CD4-positive, alpha-beta T cell treated with Interleukin-15 for 4 hours (primary cell): ENCODE data around the gene HLX.
A peak's percentile ranks its signal among the peaks of the same experiment; 100 is the strongest.

Source experiments
- DNase-seq: peaks from one replicate; pipeline ENCODE4 v3.0.0-alpha.2; 2020; ENCODE audit warnings: low spot score

Gene HLX, protein sequence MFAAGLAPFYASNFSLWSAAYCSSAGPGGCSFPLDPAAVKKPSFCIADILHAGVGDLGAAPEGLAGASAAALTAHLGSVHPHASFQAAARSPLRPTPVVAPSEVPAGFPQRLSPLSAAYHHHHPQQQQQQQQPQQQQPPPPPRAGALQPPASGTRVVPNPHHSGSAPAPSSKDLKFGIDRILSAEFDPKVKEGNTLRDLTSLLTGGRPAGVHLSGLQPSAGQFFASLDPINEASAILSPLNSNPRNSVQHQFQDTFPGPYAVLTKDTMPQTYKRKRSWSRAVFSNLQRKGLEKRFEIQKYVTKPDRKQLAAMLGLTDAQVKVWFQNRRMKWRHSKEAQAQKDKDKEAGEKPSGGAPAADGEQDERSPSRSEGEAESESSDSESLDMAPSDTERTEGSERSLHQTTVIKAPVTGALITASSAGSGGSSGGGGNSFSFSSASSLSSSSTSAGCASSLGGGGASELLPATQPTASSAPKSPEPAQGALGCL

DNA sequence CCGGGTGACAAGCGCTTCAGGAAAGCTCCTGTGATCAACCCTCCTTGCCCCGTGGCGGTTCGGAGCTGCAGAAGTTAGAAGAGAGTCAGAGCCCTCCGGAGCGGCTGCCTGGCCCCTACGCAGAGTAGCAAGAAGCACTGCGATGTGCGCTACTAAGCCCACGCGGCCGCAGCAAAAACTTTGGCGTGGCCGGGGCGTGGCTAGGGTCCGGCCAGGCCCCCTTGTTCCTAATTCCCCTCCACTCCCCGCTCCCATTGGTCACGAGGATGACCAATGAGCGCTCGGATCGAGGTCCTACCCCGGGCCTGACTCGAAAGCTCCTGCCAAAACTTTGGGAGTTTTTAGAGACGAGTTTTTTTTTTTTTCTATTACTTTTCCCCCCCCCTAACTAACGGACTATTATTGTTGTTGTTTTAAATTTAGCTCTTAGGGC, at the start of gene HLX:
TSS of gene HLX (plus strand) at position 368 of the 433 bp plus-strand sequence. CDS start 415 bp downstream, outside the sequence.
- DNase-seq = peak; percentile 2

DNA sequence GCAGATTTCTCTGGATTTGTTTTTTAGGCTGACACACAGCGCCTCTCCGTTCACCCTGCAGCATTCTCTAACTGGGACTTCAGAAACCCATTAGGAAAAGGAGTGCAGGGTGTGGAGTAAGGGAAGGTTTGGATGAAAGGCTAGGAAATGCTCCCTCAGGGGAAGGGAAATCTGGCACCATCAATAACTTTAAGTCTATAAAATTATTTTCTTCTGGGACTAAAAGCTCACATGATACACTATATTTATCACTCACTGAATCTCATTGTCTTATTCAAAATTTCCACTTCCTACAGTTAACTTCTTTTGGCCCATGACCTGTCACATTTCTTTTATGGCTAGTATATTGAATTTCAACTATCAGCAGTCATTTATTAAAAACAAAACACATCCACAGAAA, 45.8 kb upstream of the HLX start:
- DNase-seq = no peak

DNA sequence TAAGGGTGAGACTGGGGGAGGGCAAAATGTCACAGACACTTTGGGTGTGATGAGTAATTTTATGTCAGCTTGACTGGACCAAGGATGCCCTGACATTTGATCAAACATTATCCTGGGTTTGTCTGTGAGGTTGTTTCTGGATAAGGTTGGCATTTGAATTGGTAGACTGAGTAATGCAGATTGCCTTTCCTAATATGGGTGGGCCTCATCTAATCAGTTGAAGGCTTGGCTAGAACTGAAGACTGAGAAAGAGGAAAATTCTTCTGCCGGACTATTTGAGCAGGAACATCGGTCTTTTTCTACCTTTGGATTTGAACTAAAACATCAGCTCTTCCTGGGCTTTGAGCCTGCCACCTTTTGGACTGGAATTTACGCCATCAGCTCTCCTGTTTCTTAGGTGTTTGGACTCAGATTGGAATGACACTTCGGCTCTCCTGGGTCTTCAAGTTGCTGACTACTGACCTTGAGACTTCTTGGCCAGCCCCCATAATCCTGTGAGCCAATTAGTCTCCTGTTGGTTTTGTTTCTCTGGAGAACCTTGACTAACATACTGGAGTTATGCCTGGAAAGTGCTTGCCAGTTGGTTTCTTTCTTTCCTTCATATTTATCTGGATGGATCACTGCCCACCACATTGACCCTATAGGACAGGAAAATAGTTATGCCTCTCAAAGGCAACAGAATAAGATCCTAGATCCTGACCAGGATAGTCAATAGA, 44.9 kb upstream of the HLX start:
- no peak for DNase-seq

DNA sequence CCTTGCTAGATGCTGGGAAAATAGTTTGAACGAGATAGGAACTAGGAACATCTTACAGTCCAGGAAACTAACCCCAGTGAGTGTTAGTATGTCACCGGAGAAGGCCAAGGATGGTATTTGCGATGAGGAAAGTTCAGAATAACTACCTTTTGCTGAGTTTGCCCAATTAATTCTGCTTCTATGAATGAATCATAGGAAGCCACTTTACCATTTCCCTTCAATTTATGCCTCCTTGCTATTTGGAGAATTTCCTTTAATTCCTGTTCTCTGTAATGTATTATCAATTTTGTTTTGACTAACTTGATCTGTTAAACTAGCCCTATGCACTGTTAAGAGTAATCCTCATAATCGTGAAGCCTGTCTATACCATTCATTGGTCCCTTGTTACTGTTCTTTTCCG, 40.7 kb upstream of the HLX start:
- DNase-seq = no peak

DNA sequence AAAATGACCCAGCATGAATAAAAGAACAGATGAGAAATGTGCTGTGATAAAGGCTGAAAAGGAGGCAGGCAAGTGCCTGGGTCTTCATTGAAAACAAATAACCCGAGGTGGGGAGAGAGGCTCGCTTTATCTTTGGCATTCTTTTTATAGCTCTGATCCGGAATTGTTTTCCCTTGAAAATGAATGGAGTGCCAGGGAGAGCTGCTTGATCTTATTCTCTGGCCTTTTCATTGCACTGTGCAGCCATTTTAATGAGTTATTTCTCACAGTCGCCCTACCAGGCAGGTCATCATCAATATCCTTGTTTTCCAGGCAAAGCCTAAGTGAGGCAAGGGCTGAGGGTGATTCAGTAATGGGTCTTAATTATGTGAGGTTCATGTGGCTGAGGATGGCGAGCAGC, 39.8 kb upstream of the HLX start:
- DNase-seq = no peak

DNA sequence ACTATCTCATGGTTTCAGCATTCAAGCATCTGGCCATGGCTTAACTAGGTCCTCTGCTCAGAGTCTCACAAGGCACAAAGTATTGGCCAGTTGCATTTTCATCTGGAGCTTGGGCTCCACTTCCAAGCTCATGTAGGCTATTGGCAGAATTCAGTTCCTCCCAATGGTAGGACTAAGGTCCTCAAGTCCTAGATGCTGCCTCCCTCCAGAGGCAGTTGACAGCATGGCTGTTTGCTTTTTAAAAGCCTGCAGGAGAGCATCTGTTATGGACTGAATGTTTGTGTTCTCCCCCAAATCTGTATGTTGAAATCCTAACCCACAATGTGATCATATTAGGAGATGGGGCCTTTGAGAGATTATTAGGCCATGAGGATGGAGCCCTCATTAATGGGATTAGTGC, 38.0 kb upstream of the HLX start:
- no peak for DNase-seq

DNA sequence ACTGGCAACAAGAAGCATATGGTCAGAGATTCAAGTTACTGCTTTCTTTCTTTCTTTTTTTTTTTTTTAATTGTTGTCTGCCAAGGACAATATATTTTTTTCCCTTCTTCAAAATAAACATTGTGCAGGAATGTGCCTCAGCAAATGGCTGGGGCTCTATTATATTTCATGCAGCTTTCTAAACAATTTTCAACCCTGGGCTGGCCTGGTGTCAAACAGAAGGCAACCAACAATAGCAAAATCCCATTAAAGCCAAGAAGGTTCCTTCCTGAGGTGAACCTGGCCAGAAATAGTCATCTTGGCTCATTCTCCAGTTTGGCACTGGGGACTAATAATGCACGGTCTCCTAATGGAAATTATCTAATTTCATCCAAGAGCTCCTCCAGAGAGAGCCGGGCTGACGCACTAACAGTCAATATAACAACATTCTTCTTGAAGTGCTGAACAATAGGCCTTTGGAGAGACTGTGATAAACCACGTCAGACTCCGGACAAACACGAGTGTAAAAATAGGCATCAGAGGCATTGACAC, 35.7 kb upstream of the HLX start:
- no peak for DNase-seq

DNA sequence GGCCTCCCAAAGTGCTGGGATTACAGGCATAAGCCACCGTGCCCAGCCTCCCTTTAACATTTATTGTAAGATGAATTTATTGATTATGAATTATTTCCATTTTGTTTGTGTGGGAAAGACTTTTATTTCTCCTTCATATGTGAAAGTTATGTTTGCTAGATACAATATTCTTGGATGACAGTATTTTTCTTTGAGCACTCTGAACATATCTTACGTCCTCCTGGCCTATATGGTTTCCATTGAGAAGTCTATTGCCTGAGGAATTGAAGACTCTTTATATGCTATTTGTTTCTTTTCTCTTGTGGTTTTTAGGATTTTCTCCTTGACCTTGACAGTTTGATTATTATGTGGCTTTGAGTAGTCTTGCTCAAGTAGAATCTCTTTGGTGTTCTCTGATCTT, 26.8 kb upstream of the HLX start:
- no peak for DNase-seq

DNA sequence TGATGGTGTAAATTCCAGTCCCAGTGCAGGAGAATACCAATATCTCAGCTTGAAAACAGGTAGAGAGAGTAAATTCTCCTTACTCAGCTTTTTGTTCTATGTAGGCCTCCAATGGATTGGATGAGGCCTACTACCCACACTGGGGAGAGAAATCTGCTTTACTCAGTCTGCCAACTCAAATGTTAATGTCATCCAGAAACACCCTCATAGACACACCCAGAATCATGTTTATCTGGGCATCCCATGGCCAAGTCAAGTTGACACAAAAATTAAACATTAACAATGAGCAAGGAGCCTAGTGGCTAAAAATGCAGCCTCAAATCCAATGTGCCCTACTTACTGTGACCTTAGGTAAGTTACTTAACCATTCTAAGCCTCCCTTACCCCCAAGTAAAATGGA, 6.9 kb upstream of the HLX start:
- no peak for DNase-seq

DNA sequence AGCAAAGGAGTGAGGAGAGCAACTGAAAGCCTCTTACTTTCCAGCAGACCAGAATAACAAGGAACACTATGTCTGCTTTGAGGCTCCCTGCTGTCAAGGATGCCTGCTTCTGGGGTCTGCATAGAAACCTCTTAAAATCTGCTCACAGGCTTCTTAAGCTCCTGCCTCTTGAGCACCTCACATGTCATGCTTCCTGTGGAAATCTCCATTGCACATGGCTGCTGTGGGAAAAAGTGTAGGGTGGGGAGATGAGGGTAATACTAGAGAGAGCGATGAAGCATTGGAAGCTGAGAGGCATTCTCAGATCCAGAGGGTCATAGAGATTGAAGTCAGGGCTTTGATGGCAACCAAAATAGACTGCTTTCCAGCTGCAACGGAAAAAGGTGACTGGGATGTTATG, 6.2 kb upstream of the HLX start:
- no peak for DNase-seq

DNA sequence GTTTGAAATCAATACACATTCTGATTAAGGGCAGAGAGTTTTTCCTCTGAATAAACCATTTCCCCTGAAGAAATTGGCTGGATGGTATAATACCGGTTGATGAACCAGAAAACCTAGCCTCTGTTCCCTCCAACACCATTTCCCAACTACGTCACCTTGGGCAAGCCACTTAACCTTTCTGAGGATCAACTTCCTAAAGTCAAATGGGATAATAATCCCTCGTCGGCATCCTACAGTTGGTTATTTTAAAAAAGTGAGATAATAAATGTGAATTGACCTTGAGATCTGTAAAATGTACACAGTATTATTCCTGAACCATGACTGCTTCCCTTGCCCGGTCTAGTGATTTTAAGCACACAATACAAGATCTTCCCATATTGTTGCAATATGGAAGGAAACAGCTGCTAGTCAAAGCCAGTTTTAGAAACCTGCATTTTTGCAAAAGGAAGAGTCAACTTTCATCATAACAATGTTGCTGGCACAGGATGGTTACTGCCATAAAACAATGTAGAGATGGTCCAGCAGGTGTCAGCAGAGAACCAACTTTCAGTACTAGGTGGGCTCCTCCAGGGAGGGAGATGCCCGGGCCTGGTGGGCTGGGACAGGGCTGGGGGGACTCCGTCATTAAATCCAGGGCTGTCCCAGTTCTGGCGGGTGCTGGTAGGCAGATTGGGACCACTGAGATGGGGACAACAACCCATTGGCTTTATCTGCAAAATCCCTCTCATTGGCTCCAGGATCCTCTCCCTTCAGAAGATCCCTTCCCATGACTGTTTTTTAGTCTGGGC, 5.2 kb upstream of the HLX start:
- DNase-seq = no peak

DNA sequence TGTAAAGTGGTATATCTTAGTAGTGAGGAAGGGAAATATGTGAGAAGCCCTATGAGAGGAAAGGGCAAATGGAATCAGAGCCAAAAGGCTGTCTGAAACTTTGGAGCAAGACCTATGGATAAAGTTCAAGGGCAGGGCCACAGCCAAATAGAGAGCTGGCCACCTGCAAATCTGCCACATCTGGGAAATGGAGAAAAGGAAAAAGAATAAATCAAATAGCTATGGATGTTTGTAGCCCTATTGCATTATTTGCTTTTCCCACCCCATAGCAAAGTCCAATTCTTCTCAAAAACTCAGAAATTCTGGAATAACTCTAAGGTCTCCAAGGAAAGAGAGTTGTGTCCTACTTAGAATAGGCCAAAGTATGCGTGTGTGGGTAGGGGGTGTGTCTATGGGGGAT, 4.0 kb upstream of the HLX start:
- no peak for DNase-seq

DNA sequence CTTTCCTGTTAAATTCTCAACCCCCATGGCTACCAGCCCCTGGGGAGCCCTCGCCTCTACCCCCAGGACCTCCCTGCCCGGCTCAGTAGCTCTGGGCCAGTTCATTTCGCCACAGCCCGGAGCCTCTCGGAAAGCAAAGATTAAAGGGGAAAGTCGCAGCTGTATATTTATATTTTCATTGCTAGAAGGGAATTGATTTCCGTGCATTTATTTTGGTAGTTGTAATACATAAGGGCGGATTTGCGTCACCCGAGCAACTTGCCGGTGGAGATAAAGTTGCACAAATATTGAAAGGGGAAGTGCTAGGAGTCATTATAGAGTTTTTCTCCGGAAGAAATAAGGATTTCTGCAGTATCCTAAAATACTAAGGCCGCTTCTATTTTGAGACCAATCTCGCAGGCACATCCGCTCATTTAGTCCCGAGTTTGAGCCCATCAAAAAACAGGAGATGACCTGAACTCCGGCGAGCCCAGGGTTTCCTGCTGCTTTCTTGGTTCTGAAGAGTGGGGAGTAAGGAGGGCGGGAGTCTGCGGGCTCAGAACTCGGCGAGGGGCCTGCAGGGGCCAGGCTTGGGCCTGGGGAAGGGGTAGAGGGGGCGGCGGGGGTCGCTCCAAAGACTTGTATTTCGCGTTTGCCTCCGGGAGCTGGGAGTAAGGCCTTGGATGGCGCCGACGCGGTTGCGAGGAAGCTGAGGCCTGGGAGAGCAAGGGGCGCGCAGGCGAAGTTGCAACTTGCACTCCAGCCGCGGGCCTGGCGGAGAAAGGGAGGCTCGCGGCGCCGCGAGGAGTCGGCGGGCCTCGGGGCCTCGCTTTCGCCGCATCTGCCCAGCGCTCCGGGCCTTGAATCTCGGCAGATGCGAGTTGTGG, 2.5 kb upstream of the HLX start:
- DNase-seq = no peak

DNA sequence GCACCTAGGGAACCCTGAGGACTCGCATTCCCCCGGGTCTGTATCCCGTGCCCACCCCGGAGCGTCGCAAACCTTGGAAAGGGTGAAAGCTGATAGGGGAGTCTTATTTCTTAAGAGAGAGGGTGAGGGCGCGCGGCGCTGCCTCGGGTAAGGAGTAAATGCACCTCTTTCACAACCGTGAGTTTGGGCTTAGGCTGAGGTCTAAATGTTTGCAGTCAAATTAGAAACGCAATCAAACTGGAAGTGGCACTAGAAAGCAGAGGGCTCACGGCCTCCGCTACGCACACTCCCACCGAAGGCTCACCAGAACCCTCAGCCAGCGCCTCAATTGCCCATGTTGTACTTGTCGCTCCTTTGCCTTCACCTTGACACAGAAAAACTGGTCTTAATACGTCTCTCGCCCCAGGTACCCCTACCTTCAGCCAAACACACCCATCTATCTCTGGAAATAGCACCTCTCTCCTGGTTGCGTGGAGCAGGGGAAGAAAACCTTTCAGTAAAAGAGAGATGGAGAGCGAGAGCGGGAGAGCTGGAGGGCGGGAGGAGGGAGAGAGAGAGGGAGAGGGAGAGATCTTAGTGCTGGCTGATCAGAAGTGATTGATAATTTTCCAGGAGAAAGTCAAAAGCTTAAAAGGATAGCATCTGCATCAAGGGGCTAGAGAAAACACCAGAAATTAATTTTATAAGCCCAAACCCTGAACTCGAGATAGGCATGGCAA, 1.7 kb upstream of the HLX start:
- no peak for DNase-seq

DNA sequence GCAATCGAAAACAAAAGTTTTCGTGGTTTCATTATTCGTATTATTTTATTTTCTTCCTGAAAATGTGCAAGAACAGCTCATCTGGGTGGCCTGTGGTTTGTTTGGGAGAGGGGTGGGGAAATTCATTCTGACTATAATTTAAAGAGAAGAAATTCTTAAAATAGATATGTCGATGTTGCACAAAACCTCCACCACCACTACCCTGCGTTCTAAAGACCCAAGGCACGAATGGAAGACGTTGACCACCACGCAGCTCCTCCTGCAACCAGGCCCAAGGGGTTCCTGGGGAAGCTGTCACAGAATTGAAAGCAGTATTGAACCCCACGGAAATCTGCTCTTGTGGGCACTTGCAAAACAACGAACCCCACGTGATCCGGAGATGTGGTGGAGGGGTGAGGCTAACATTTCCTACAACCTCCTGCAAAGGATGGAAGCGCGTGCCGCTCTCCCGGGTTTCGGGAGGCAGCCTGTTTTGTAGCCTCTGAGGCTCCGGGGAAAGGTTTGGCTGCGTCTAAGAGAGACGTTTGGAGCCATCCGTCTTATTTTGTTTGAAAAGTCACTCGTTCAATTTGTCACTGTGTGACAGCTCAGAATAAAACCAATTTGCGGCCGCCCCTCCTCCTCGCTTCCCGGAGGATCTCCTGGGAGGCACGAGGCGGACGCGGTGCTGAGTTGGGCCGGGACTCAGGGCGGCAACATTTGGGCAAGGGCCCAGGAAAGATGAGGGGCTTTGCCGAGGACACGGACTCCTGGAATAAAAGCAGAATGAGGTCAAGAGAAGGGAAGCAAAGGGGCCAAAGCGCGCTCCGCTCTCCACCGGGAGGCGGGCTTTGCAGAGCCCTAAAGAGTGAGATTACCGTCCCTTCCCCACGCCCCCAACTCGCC, 810 bp upstream of the HLX start:
- no peak for DNase-seq

DNA sequence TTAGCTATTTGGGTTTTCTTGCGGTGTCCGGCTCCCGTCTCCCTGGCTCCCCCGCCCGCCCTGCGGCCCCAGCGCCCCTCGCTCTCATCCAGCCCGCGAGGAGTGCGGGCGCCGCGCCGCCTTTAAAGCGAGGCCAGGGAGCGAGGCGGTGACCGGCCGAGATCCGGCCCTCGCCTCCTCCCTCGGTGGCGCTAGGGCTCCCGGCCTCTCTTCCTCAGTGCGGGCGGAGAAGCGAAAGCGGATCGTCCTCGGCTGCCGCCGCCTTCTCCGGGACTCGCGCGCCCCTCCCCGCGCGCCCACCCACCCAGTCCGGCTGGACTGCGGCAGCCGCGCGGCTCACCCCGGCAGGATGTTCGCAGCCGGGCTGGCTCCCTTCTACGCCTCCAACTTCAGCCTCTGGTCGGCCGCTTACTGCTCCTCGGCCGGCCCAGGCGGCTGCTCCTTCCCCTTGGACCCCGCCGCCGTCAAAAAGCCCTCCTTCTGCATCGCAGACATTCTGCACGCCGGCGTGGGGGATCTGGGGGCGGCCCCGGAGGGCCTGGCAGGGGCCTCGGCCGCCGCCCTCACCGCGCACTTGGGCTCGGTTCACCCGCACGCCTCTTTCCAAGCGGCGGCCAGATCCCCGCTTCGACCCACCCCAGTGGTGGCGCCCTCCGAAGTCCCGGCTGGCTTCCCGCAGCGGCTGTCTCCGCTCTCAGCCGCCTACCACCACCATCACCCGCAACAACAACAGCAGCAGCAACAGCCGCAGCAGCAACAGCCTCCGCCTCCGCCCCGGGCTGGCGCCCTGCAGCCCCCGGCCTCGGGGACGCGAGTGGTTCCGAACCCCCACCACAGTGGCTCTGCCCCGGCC, 492 bp downstream of the HLX start:
- DNase-seq = no peak

DNA sequence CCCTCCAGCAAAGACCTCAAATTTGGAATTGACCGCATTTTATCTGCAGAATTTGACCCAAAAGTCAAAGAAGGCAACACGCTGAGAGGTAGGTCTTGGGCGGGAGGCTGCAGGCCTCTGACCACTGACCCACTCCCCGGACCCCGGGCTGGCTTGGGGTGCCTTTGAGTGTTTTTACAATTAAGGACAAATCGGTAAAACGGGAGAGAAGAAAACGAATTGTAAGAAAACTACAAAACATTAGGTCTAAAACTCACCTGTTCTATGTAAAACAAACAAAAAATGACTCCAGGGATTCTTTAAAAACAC, 1.1 kb downstream of the HLX start:
- no peak for DNase-seq

DNA sequence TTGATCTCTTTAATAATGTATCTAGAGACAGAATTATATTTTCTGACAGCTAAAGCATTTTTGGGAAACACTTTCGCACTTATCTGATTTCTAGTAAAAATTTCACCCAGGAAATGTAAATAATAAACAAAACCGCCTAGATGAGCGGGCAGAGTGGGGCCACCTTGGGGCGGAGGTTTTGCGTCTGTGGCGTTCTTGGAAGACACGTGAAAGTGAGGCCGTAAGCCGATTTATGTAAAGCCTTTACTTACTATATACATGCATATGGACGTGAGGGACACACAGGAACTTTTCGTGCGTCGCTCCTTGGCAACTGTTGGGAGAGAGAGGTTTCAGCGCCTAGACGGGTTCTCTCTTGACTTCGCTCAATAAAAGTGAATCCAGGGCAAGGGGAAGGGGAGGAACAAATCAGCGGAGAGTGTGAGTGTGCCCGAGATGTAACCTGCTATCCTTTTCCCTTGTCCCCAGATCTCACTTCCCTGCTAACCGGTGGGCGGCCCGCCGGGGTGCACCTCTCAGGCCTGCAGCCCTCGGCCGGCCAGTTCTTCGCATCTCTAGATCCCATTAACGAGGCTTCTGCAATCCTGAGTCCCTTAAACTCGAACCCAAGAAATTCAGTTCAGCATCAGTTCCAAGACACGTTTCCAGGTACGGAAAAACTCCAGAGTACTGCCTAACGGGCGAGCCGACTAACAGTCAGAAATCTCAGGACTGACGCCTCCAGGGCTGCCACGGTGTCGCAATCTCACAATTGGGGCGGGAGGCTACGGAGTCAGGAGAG, 1.7 kb downstream of the HLX start:
- DNase-seq = no peak
